Measurements from ENCODE around the gene GABRB3. TPM values are rescaled to one million over a fixed set of nuclear protein-coding genes. Genes with fewer than 3 reads are reported as not detected.

GABRB3 gene
- polyA plus RNA-seq, 1 donor = 5.1 TPM

DNA sequence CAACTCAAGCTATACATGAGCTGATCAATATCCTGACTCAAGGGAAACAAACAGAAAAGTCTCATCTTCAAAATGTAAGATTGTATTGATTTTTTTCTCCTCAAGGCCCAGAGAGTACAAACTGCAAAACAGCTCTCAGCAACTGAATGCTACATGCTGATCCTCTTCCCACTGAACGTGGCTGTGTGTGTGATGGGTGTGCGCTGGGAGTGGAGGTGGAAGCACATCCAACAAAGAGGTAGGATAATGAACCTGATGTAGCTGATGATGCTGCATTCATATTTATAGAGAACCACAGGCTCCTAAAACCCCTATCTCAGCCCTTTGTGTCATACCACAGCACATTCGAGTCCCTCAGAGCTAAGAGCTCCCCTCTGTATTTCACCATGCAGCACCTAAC lies 56.8 kb downstream of the GABRB3 start:
- Histone ChIP-seq H3K4me1 (ENCODE audit: control insufficient read depth, insufficient read depth, low read length) (no peaks in the 10 kb centered on the region), H3K4me3 (ENCODE audit: low read length) (no peak overlapping the region), H3K36me3 (ENCODE audit: control insufficient read depth, insufficient read depth, low read length) (no peaks in the 10 kb centered on the region), H3K9me3 (ENCODE audit: control insufficient read depth, low read depth, low read length) (no peaks in the 10 kb centered on the region), H3K27me3 (ENCODE audit: control insufficient read depth, insufficient read depth, low read length) (no peaks in the 10 kb centered on the region), H3K27ac (ENCODE audit: low read length) (no peak overlapping the region)
- DNase-seq = no peak
- no CpG with 5 or more reads among the region's 3 CpGs for WGBS (ENCODE audit: insufficient coverage, low lambda C conversion rate)

DNA sequence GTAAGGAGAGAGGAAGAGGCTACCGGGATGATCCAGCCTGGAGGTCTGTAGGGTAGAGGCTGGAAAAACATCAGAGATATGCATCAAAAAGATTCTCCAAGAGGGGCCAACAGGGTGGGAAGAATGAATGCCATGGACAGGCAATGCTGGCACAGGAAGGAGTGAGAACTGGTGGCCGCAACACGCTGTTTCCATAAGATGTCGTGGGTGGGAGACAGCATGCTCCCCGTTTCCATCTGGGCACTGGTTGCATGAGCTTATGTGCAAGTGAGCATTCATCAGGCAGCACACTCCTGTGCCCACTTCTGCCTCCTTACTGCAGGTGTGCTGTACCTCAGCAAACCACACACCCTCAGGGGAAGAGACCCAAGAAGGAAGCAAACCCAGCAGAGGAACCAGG lies 59.4 kb downstream of the GABRB3 start:
- Histone ChIP-seq H3K4me3 (ENCODE audit: low read length) (no peak overlapping the region), H3K4me1 (ENCODE audit: control insufficient read depth, insufficient read depth, low read length) (no peaks in the 10 kb centered on the region), H3K27me3 (ENCODE audit: control insufficient read depth, insufficient read depth, low read length) (no peaks in the 10 kb centered on the region), H3K9me3 (ENCODE audit: control insufficient read depth, low read depth, low read length) (no peaks in the 10 kb centered on the region), H3K36me3 (ENCODE audit: control insufficient read depth, insufficient read depth, low read length) (no peaks in the 10 kb centered on the region), H3K27ac (ENCODE audit: low read length) (no peak overlapping the region)
- no peak for DNase-seq
- no CpG with 5 or more reads among the region's 5 CpGs for WGBS (ENCODE audit: insufficient coverage, low lambda C conversion rate)

DNA sequence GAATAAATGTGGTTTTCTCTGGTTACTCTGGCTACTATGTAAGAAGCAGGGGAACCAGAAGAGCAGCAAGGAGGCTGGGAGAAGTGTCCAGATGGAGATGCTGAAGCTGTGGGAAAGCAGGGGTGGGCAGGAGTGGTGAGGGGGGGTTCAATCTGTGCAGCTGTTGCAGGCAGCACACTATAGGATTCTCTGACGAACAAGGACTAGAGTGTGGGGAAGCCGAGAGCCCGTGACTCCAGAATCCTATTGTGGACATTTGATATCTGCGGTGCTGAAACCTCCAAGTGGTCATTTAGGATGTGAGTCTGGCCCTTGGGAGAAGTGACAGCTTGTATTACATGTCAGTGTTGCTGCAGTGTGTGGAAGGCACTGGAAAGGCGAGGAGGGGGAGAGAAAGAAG lies 60.5 kb downstream of the GABRB3 start:
- H3K4me1 ChIP-seq (ENCODE audit: control insufficient read depth, insufficient read depth, low read length) = no peaks in the 10 kb centered on the region
- DNase-seq = no peak

DNA sequence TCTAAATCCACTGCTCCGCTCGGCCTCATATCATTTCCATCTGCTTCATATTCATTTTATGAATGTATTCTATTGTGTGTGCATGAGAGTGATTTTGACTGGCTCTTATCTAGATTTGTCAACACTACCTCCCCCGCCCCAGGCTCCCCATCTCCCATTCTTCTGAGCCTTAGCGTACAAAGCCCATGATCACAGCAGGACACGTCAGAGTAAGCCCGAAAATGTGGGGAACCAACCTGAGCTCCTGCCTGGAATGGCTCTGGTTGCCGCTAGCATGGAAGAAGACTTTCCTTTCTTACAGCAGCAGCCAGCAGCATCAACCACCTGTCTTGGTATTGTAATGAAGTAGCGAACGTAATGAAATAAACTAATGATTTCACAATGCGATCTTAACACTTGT lies 61.4 kb downstream of the GABRB3 start:
- DNase-seq = no peak
- H3K4me3 ChIP-seq (ENCODE audit: low read length) = no peak overlapping the region
- H3K4me1 ChIP-seq (ENCODE audit: control insufficient read depth, insufficient read depth, low read length) = no peaks in the 10 kb centered on the region
- 67% methylated on average over 4 of the region's 10 CpGs for whole genome bisulfite sequencing (ENCODE audit: insufficient coverage, low lambda C conversion rate)
- H3K27me3 ChIP-seq (ENCODE audit: control insufficient read depth, insufficient read depth, low read length) = no peaks in the 10 kb centered on the region
- no peaks in the 10 kb centered on the region for H3K9me3 ChIP-seq (ENCODE audit: control insufficient read depth, low read depth, low read length)
- H3K27ac ChIP-seq (ENCODE audit: low read length) = no peak overlapping the region
- H3K36me3 ChIP-seq (ENCODE audit: control insufficient read depth, insufficient read depth, low read length) = no peaks in the 10 kb centered on the region

More for the DNA sequence above, 60.5 kb downstream of the GABRB3 start:
- Histone ChIP-seq H3K4me3 (ENCODE audit: low read length) (no peak overlapping the region), H3K27ac (ENCODE audit: low read length) (no peak overlapping the region), H3K9me3 (ENCODE audit: control insufficient read depth, low read depth, low read length) (no peaks in the 10 kb centered on the region), H3K36me3 (ENCODE audit: control insufficient read depth, insufficient read depth, low read length) (no peaks in the 10 kb centered on the region), H3K27me3 (ENCODE audit: control insufficient read depth, insufficient read depth, low read length) (no peaks in the 10 kb centered on the region)
- no CpG with 5 or more reads among the region's 5 CpGs for WGBS (ENCODE audit: insufficient coverage, low lambda C conversion rate)

DNA sequence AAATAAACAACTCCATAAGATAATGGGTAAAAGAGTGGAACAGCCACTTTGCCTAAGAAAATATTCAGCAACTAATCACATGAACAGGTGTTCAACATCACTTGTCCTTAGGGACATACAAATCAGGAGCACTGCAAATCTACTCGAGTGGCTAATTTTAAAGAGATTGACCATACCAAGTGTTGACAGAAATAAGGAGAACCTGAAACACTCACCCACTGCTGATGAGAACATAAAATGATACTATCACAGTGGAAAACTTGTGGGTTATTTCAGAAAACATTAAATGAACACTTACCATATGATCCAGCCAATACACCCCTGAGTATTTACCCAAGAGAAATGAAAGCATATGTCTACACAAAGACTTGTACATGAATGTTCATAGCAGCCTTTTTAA lies 70.5 kb downstream of the GABRB3 start:
- no peak overlapping the region for H3K4me3 ChIP-seq (ENCODE audit: low read length)
- H3K36me3 ChIP-seq (ENCODE audit: control insufficient read depth, insufficient read depth, low read length) = no peaks in the 10 kb centered on the region
- no peaks in the 10 kb centered on the region for H3K4me1 ChIP-seq (ENCODE audit: control insufficient read depth, insufficient read depth, low read length)
- H3K27me3 ChIP-seq (ENCODE audit: control insufficient read depth, insufficient read depth, low read length) = no peaks in the 10 kb centered on the region
- DNase-seq = no peak
- WGBS (ENCODE audit: insufficient coverage, low lambda C conversion rate) = no CpG with 5 or more reads among the region's 1 CpG
- no peak overlapping the region for H3K27ac ChIP-seq (ENCODE audit: low read length)
- H3K9me3 ChIP-seq (ENCODE audit: control insufficient read depth, low read depth, low read length) = no peaks in the 10 kb centered on the region

DNA sequence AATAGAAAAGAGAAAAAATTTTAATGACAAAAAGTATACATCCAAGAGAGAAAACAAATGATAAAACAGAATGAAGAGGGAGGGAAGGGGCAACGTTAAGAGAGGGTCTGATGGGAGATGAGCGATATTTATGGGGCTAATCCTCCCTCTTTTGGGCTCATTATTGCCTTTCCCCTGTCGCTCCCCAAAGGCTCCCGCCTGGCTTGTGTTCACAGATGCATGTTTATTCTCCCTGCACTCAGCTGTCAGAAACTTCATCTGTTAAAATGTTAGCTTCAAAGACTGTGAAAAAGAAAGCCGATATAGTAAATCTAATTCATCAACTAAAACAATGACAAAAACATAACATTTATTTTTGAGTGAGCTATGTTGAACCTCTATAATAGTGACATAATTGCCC lies 74.3 kb downstream of the GABRB3 start:
- H3K4me3 ChIP-seq (ENCODE audit: low read length) = no peak overlapping the region
- H3K27ac ChIP-seq (ENCODE audit: low read length) = no peak overlapping the region
- H3K36me3 ChIP-seq (ENCODE audit: control insufficient read depth, insufficient read depth, low read length) = no peaks in the 10 kb centered on the region
- no peaks in the 10 kb centered on the region for H3K27me3 ChIP-seq (ENCODE audit: control insufficient read depth, insufficient read depth, low read length)
- no peak for DNase-seq
- H3K9me3 ChIP-seq (ENCODE audit: control insufficient read depth, low read depth, low read length) = no peaks in the 10 kb centered on the region
- no peaks in the 10 kb centered on the region for H3K4me1 ChIP-seq (ENCODE audit: control insufficient read depth, insufficient read depth, low read length)
- WGBS (ENCODE audit: insufficient coverage, low lambda C conversion rate) = 57% methylated on average over 1 of the region's 5 CpGs

DNA sequence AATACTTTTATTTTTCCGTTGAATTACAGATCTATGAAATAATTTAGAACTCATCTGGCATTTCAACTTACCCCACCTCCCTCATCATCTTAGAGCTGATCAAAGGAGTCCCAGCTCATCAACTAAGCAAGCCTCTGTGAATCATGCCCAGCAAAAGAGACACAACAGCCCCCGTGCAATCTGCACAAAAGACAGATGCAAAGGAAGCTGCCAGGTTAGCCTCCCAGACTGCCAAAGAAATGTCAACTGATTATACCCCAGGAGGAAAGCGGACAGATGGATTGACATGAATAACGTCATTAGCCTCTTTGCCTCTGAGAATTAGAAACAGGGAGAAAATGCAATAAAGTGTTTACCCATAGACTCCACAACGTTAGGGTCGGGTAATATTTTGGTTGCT lies 75.0 kb downstream of the GABRB3 start:
- DNase-seq = no peak
- Histone ChIP-seq H3K27me3 (ENCODE audit: control insufficient read depth, insufficient read depth, low read length) (no peaks in the 10 kb centered on the region), H3K4me1 (ENCODE audit: control insufficient read depth, insufficient read depth, low read length) (no peaks in the 10 kb centered on the region), H3K9me3 (ENCODE audit: control insufficient read depth, low read depth, low read length) (no peaks in the 10 kb centered on the region), H3K4me3 (ENCODE audit: low read length) (no peak overlapping the region), H3K36me3 (ENCODE audit: control insufficient read depth, insufficient read depth, low read length) (no peaks in the 10 kb centered on the region), H3K27ac (ENCODE audit: low read length) (no peak overlapping the region)
- WGBS (ENCODE audit: insufficient coverage, low lambda C conversion rate) = 79% methylated on average over 2 of the region's 6 CpGs

DNA sequence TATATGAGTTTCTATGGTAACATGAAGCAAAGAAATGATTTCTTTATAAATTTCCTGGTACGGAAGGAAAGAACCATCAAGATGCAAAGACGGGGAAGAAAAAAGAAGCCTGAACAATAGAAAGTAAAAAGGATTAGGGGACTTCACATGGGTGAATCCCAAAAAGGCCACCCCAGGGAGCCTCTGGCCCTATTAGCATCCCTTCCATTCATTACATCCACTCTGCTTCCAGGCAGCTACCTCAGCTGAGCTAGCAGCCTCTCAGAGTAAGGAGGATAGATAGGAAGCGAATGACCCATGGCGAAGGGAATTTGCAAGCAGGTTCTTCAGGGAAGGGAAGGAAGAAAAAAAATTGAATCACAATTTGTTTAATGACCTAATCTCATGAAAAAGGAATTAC lies 81.6 kb downstream of the GABRB3 start:
- Histone ChIP-seq H3K36me3 (ENCODE audit: control insufficient read depth, insufficient read depth, low read length) (no peaks in the 10 kb centered on the region), H3K27me3 (ENCODE audit: control insufficient read depth, insufficient read depth, low read length) (no peaks in the 10 kb centered on the region), H3K9me3 (ENCODE audit: control insufficient read depth, low read depth, low read length) (no peaks in the 10 kb centered on the region), H3K27ac (ENCODE audit: low read length) (no peak overlapping the region), H3K4me1 (ENCODE audit: control insufficient read depth, insufficient read depth, low read length) (no peaks in the 10 kb centered on the region), H3K4me3 (ENCODE audit: low read length) (no peak overlapping the region)
- DNase-seq = no peak
- 50% methylated on average over 1 of the region's 4 CpGs for WGBS (ENCODE audit: insufficient coverage, low lambda C conversion rate)

DNA sequence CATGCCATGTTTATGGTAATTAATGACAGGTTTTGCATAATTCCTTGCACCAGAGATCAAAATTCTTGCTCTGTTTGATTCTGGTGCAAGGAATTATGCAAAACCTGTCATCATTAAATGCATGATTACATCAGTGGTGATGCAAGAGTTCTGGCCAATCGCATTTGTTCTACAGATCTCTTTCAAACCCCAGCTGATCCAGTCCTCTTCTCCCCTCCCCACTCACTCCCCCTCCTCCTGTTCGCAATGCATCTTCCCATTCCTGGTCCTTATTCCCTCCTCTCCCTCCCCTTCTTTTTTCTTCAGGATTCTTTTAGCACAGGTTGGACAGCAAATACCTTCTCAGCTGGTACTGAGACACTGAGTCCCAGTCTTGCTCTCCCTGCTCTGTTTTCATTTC lies 82.1 kb downstream of the GABRB3 start:
- Histone ChIP-seq H3K27ac (ENCODE audit: low read length) (no peak overlapping the region), H3K9me3 (ENCODE audit: control insufficient read depth, low read depth, low read length) (no peaks in the 10 kb centered on the region), H3K27me3 (ENCODE audit: control insufficient read depth, insufficient read depth, low read length) (no peaks in the 10 kb centered on the region), H3K36me3 (ENCODE audit: control insufficient read depth, insufficient read depth, low read length) (no peaks in the 10 kb centered on the region), H3K4me1 (ENCODE audit: control insufficient read depth, insufficient read depth, low read length) (no peaks in the 10 kb centered on the region), H3K4me3 (ENCODE audit: low read length) (no peak overlapping the region)
- WGBS (ENCODE audit: insufficient coverage, low lambda C conversion rate) = 92% methylated on average over 2 of the region's 2 CpGs
- DNase-seq = no peak

DNA sequence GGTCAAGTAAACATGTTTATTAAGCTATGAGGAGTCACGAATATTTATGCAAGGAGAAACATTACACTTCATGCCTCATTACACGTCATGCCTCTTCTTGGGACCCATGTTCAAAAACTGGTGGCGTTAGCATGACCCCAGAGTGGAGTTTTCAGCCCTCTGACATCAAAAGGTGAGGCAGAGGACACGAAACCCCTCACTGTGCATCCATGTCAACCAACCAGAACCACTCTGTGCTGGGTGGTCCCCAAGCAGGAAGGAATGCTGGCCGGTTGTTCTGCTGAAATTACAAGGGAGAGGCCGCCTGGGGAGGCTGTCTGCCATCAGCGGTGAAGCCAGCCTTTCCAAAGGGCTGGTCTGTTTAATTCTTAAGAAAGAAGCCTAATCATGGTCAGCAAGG lies 83.4 kb downstream of the GABRB3 start:
- no peak overlapping the region for H3K27ac ChIP-seq (ENCODE audit: low read length)
- H3K4me1 ChIP-seq (ENCODE audit: control insufficient read depth, insufficient read depth, low read length) = no peaks in the 10 kb centered on the region
- no peaks in the 10 kb centered on the region for H3K36me3 ChIP-seq (ENCODE audit: control insufficient read depth, insufficient read depth, low read length)
- no CpG with 5 or more reads among the region's 7 CpGs for WGBS (ENCODE audit: insufficient coverage, low lambda C conversion rate)
- H3K4me3 ChIP-seq (ENCODE audit: low read length) = no peak overlapping the region
- no peaks in the 10 kb centered on the region for H3K27me3 ChIP-seq (ENCODE audit: control insufficient read depth, insufficient read depth, low read length)
- no peak for DNase-seq
- H3K9me3 ChIP-seq (ENCODE audit: control insufficient read depth, low read depth, low read length) = no peaks in the 10 kb centered on the region

DNA sequence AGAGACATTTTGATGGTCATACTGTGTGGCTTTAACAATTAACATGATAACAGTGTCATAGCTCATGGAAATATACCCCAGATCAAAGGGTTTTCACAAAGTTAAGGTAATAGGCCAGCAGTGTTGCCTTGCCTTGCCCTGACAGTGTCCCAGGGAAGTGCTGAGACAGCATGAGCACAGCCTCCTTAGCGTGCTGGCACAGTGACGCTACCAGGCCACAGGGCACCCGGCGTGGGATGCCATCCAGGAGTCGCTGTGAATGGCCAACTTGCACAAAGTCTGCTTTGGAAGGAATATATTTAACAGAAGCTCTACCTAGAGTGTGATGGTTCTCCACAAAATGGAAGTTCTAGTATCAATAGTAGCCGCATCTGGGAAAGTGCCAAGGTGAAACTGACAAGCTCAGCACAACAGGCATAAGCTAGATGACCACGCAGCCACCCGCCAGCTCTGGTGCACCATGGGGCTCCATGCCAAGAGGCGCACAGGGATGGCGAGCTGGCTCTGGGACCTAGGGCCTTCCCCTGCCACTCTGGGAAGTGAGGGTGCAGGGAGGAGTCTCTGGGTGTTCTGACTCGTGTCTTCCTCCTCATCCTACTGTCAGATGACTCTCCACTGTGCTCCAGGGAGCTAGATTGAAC lies 86.2 kb downstream of the GABRB3 start:
- no peaks in the 10 kb centered on the region for H3K4me1 ChIP-seq (ENCODE audit: control insufficient read depth, insufficient read depth, low read length)
- H3K36me3 ChIP-seq (ENCODE audit: control insufficient read depth, insufficient read depth, low read length) = no peaks in the 10 kb centered on the region
- no peaks in the 10 kb centered on the region for H3K27me3 ChIP-seq (ENCODE audit: control insufficient read depth, insufficient read depth, low read length)
- H3K4me3 ChIP-seq (ENCODE audit: low read length) = no peak overlapping the region
- H3K27ac ChIP-seq (ENCODE audit: low read length) = no peak overlapping the region
- no peaks in the 10 kb centered on the region for H3K9me3 ChIP-seq (ENCODE audit: control insufficient read depth, low read depth, low read length)
- DNase-seq = no peak
- no CpG with 5 or more reads among the region's 11 CpGs for WGBS (ENCODE audit: insufficient coverage, low lambda C conversion rate)
